GM10266 (cell line): Measurements from ENCODE around the gene NIPA2.

Source experiments
- DNase-seq: peaks from one replicate; pipeline ENCODE4 v3.0.0; 2012; ENCODE audit errors: extremely low spot score
- CTCF ChIP-seq: IDR thresholded peaks from 2 replicates; pipeline ENCODE4 v1.5.1; 2012; ENCODE audit warnings: mild to moderate bottlenecking, low read depth; ENCODE audit not compliant: control insufficient read depth, insufficient read depth; ENCODE audit errors: missing control alignments

The NIPA2 gene

GRCh38 chr15:22911306-22911705 is 72.8 kb downstream of the NIPA2 start:
- TF ChIP-seq CTCF: no peak
- no peak for DNase-seq

GRCh38 chr15:22912256-22912655 is 73.8 kb downstream of the NIPA2 start:
- DNase-seq: no peak

GRCh38 chr15:22913646-22914380 is 75.3 kb downstream of the NIPA2 start:
- TF ChIP-seq CTCF: no peak
- DNase-seq: no peak

More at GRCh38 chr15:22912256-22912655, 73.8 kb downstream of the NIPA2 start:
- no peak for TF ChIP-seq CTCF

- TF ChIP-seq CTCF: no peak
- no peak for DNase-seq
These were observed 77.5 kb downstream of the NIPA2 start for GRCh38 chr15:22915866-22916515.

GRCh38 chr15:22916606-22917350 is 78.3 kb downstream of the NIPA2 start:
- no peak for TF ChIP-seq CTCF
- no peak for DNase-seq

- TF ChIP-seq CTCF: no peak
- DNase-seq: no peak
These were observed 79.1 kb downstream of the NIPA2 start for GRCh38 chr15:22917556-22917955.
